Common myeloid progenitor, CD34-positive (primary cell): ENCODE measurements around the gene AUTS2.
A peak's percentile ranks its signal among the peaks of the same experiment; 100 is the strongest.

Experiments
- CTCF ChIA-PET: fragments of 350-600 bp; sonication (Branson Sonifier 250); formaldehyde crosslinking; loops from one replicate; lab custom pipeline; 2021; ENCODE audit warnings: antibody characterized with exemption; lab: Charles Lee
- POLR2A ChIA-PET: fragments of 350-600 bp; sonication (Branson Sonifier 250); formaldehyde crosslinking; loops from one replicate; lab custom pipeline; 2021; ENCODE audit warnings: antibody characterized with exemption; lab: Charles Lee
- DNase-seq, 3 donors: peaks; one replicate each; pipeline versions ENCODE4 v3.0.0 to v3.0.0-alpha.2; 2013
- H3K27ac ChIP-seq, 2 experiments: 1 replicate in 1 of 2; 2 replicates in 1 of 2; pipeline ENCODE4 v1.7.0; 2013; ENCODE audit warnings: inconsistent platforms in 2 of 2, low read length in 2 of 2, mild to moderate bottlenecking in 2 of 2, low read depth in 1 of 2, moderate library complexity in 1 of 2; ENCODE audit not compliant: severe bottlenecking in 2 of 2, insufficient read depth in 1 of 2, poor library complexity in 1 of 2
- H3K27me3 ChIP-seq, 5 experiments: replicated peaks in 2 of 5; 1 replicate in 3 of 5; 2 replicates in 2 of 5; pipeline versions ENCODE4 v1.6.1 to v1.7.0; 2013; ENCODE audit warnings: low read length in 4 of 5, mild to moderate bottlenecking in 2 of 5, moderate library complexity in 2 of 5, inconsistent platforms in 1 of 5; ENCODE audit not compliant: insufficient read depth in 5 of 5, control insufficient read depth in 4 of 5
- H3K36me3 ChIP-seq, 4 experiments: 1 replicate in 2 of 4; 2 replicates in 2 of 4; pipeline versions ENCODE4 v1.6.1 to v1.7.0; 2013; ENCODE audit warnings: low read length in 3 of 4, control low read depth in 1 of 4, mild to moderate bottlenecking in 1 of 4; ENCODE audit not compliant: control insufficient read depth in 4 of 4, insufficient read depth in 4 of 4
- H3K4me1 ChIP-seq, 4 experiments: 1 replicate in 3 of 4; 2 replicates in 1 of 4; pipeline versions ENCODE4 v1.6.1 to v1.7.1; 2013; ENCODE audit warnings: low read length in 3 of 4, mild to moderate bottlenecking in 3 of 4, control low read depth in 1 of 4, inconsistent platforms in 1 of 4, moderate library complexity in 1 of 4; ENCODE audit not compliant: control insufficient read depth in 4 of 4, insufficient read depth in 4 of 4; ENCODE audit errors: control extremely low read depth in 1 of 4
- H3K4me3 ChIP-seq, 7 experiments: 1 replicate in 4 of 7; 2 replicates in 3 of 7; pipeline versions ENCODE4 v1.5.1 to v1.7.0; 2013; ENCODE audit warnings: mild to moderate bottlenecking in 7 of 7, low read length in 6 of 7, moderate library complexity in 6 of 7, inconsistent platforms in 2 of 7, low read depth in 2 of 7, control low read depth in 1 of 7; ENCODE audit not compliant: insufficient read depth in 4 of 7, control insufficient read depth in 1 of 7; ENCODE audit errors: extremely low read depth in 1 of 7
- H3K9me3 ChIP-seq, 5 experiments: 1 replicate in 4 of 5; 2 replicates in 1 of 5; pipeline versions ENCODE4 v1.6.1 to v1.7.1; 2013; ENCODE audit warnings: low read length in 4 of 5, mild to moderate bottlenecking in 2 of 5, inconsistent platforms in 1 of 5, low read depth in 1 of 5, moderate library complexity in 1 of 5; ENCODE audit not compliant: control insufficient read depth in 4 of 5, insufficient read depth in 2 of 5; ENCODE audit errors: control extremely low read depth in 1 of 5
- WGBS: methylation state at CpG from one replicate; pipeline ENCODE4 v1.1.5; 2013; ENCODE audit not compliant: insufficient coverage; 5-methylcytosine and 5-hydroxymethylcytosine counted together

Gene AUTS2

GRCh38 chr7:69738396-69738951 is 140.2 kb downstream of the AUTS2 start:
- Histone ChIP-seq H3K9me3 (no peaks in the 10 kb centered on the region), H3K27me3 (no peaks in the 10 kb centered on the region), H3K4me1 (peaks cover 9 to 26% (median 21%) of the 10 kb centered on the region in 4 experiments), H3K36me3 (no peaks in the 10 kb centered on the region), H3K4me3 (no peak overlapping the region), H3K27ac (peak overlapping the region in 1 of 2 experiments; percentile 17)
- ChIA-PET POLR2A (no interaction called here), CTCF (interaction anchor here (1.8 kb wide), 1 partner anchor 9 kb away, joined by 6 read pairs; no protein-coding TSS in a partner anchor)
- DNase-seq = peak; percentile 2 to 75 (median 60)
- WGBS = 17% methylated on average over 3 of the region's 4 CpGs

- WGBS = 100% methylated on average over 1 of the region's 1 CpG
- no peak overlapping the region for H3K27ac ChIP-seq
- H3K27me3 ChIP-seq = no peaks in the 10 kb centered on the region
- no peaks in the 10 kb centered on the region for H3K36me3 ChIP-seq
- ChIA-PET CTCF (interaction anchor here (0.9 to 1.8 kb wide), 5 partner anchors 9 to 146 kb away, joined by 3 to 6 read pairs (median 3); no protein-coding TSS in a partner anchor), POLR2A (no interaction called here)
- peak in 2 of 3 donors; percentile 17 to 36 for DNase-seq
- H3K4me3 ChIP-seq = no peak overlapping the region
- peaks cover 9 to 26% (median 21%) of the 10 kb centered on the region in 4 experiments for H3K4me1 ChIP-seq
- H3K9me3 ChIP-seq = no peaks in the 10 kb centered on the region
Measured at GRCh38 chr7:69739190-69739589, 140.9 kb downstream of the AUTS2 start.

- POLR2A ChIA-PET = interaction anchor here (0.6 kb wide), 1 partner anchor 91 kb away, joined by 3 read pairs; no protein-coding TSS in a partner anchor
- 56% methylated on average over 4 of the region's 4 CpGs for WGBS
- Histone ChIP-seq H3K27ac (no peak overlapping the region), H3K9me3 (no peaks in the 10 kb centered on the region), H3K4me3 (no peak overlapping the region), H3K36me3 (no peaks in the 10 kb centered on the region), H3K27me3 (no peaks in the 10 kb centered on the region), H3K4me1 (peaks cover 9 to 26% (median 21%) of the 10 kb centered on the region in 4 experiments)
- CTCF ChIA-PET = interaction anchor here (0.9 to 1.8 kb wide), 5 partner anchors 8 to 146 kb away, joined by 3 to 6 read pairs (median 3); no protein-coding TSS in a partner anchor
- peak; percentile 31 to 77 (median 69) for DNase-seq
Measured at GRCh38 chr7:69739931-69740431, 141.7 kb downstream of the AUTS2 start.

- H3K4me3 ChIP-seq = no peak overlapping the region
- ChIA-PET POLR2A (no interaction called here), CTCF (no interaction called here)
- H3K9me3 ChIP-seq = peaks cover 0 to 4% (median 0%) of the 10 kb centered on the region in 5 experiments
- no peak overlapping the region for H3K27ac ChIP-seq
- no peak for DNase-seq
- no peaks in the 10 kb centered on the region for H3K36me3 ChIP-seq
- H3K4me1 ChIP-seq = peaks cover 9 to 26% (median 21%) of the 10 kb centered on the region in 4 experiments
- no peaks in the 10 kb centered on the region for H3K27me3 ChIP-seq
- WGBS = no CpG with 5 or more reads among the region's 1 CpG
Measured at GRCh38 chr7:69742237-69742636, 144.0 kb downstream of the AUTS2 start.

GRCh38 chr7:69743436-69743835 is 145.2 kb downstream of the AUTS2 start:
- WGBS = 80% methylated on average over 1 of the region's 2 CpGs
- CTCF ChIA-PET = no interaction called here
- no peak overlapping the region for H3K4me3 ChIP-seq
- peaks cover 0 to 4% (median 0%) of the 10 kb centered on the region in 5 experiments for H3K9me3 ChIP-seq
- POLR2A ChIA-PET = no interaction called here
- H3K4me1 ChIP-seq = peaks cover 8 to 18% (median 15%) of the 10 kb centered on the region in 4 experiments
- H3K27me3 ChIP-seq = no peaks in the 10 kb centered on the region
- no peak for DNase-seq
- H3K36me3 ChIP-seq = no peaks in the 10 kb centered on the region
- no peak overlapping the region for H3K27ac ChIP-seq

- ChIA-PET POLR2A (no interaction called here), CTCF (interaction anchor here (1.1 kb wide), 1 partner anchor 8 kb away, joined by 3 read pairs; no protein-coding TSS in a partner anchor)
- no peak for DNase-seq
- 100% methylated on average over 4 of the region's 4 CpGs for WGBS
- H3K4me1 ChIP-seq = peaks cover 2 to 13% (median 10%) of the 10 kb centered on the region in 4 experiments
- no peaks in the 10 kb centered on the region for H3K27me3 ChIP-seq
- no peak overlapping the region for H3K27ac ChIP-seq
- H3K9me3 ChIP-seq = peaks cover 0 to 4% (median 0%) of the 10 kb centered on the region in 5 experiments
- no peak overlapping the region for H3K4me3 ChIP-seq
- no peaks in the 10 kb centered on the region for H3K36me3 ChIP-seq
Measured at GRCh38 chr7:69744026-69744425, 145.8 kb downstream of the AUTS2 start.

GRCh38 chr7:69746383-69746782 is 148.1 kb downstream of the AUTS2 start:
- no peak for DNase-seq
- Histone ChIP-seq H3K4me3 (no peak overlapping the region), H3K27me3 (no peaks in the 10 kb centered on the region), H3K36me3 (no peaks in the 10 kb centered on the region), H3K9me3 (peaks cover 0 to 4% (median 0%) of the 10 kb centered on the region in 5 experiments), H3K27ac (no peak overlapping the region), H3K4me1 (peaks cover 0 to 4% (median 1%) of the 10 kb centered on the region in 4 experiments)
- ChIA-PET CTCF (no interaction called here), POLR2A (no interaction called here)
- WGBS = 100% methylated on average over 3 of the region's 3 CpGs
